Raji (cell line): Measurements from ENCODE around the gene RTP3.

Experiments used
- POLR2A ChIP-seq: IDR thresholded peaks from 2 replicates; pipeline ENCODE4 v1.6.1; 2011; ENCODE audit warnings: low read depth, low read length, control low read depth; ENCODE audit not compliant: insufficient read depth

RTP3 gene

DNA sequence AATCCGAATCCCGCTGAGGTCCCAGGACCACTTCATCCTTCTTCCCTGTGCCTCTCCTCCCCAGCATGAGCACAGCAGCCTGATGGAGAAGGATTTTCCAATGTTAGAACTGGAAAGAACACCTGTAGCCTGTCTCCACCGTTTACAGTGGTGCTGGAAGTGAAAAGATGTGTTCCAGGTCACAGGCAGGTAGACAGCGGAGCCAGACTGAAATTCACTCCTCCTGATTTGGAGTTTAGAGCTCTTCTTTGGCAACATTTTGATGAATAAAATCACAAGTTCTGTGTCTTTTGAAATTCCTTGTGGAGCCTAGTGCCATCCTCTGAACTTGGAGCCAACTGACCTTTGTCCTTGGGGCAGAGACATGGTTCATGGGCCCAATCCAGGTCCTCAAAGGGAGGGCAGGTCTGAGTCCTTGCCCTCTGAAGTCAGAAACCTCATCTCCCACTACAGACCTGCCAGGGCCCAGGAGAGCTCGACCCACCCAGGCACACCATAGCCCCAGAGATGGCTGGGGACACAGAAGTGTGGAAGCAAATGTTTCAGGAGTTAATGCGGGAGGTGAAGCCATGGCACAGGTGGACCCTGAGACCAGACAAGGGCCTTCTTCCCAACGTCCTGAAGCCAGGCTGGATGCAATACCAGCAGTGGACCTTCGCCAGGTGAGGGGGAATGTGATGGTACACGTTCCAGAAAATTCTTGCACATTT is at the start of gene RTP3:
Gene RTP3 (plus strand): TSS at position 421 of the 710 bp plus-strand sequence. CDS start 87 bp downstream, at position 508.
- TF ChIP-seq POLR2A, result no peak

GRCh38 chr3:46448721-46449120 is 49.1 kb upstream of the RTP3 start:
- TF ChIP-seq POLR2A, result no peak

- no peak for TF ChIP-seq POLR2A
Measured at GRCh38 chr3:46449755-46450552, 47.8 kb upstream of the RTP3 start.

- no peak for TF ChIP-seq POLR2A
Measured at GRCh38 chr3:46453526-46454208, 44.1 kb upstream of the RTP3 start.

DNA sequence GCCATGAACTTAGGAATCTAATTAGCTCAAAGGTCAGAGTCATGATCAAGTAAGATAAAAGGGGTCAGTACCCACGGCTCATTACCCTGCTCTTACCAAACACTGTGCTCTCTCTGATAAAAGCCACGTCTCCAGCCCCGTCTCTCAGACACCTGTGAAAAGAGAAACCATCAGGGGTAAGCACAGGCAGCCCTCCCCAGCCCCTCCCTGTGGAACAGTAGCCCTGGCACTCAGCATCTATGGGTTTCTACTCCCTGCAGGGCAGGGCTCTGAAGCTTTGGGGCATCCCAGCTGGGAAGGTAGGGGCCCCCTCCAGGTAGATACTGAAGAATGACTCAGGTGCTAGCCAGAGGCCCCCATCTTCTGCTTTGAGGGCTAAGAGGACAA is 43.6 kb upstream of the RTP3 start:
- TF ChIP-seq POLR2A, result no peak

GRCh38 chr3:46454606-46455005 is 43.2 kb upstream of the RTP3 start:
- no peak for TF ChIP-seq POLR2A

DNA sequence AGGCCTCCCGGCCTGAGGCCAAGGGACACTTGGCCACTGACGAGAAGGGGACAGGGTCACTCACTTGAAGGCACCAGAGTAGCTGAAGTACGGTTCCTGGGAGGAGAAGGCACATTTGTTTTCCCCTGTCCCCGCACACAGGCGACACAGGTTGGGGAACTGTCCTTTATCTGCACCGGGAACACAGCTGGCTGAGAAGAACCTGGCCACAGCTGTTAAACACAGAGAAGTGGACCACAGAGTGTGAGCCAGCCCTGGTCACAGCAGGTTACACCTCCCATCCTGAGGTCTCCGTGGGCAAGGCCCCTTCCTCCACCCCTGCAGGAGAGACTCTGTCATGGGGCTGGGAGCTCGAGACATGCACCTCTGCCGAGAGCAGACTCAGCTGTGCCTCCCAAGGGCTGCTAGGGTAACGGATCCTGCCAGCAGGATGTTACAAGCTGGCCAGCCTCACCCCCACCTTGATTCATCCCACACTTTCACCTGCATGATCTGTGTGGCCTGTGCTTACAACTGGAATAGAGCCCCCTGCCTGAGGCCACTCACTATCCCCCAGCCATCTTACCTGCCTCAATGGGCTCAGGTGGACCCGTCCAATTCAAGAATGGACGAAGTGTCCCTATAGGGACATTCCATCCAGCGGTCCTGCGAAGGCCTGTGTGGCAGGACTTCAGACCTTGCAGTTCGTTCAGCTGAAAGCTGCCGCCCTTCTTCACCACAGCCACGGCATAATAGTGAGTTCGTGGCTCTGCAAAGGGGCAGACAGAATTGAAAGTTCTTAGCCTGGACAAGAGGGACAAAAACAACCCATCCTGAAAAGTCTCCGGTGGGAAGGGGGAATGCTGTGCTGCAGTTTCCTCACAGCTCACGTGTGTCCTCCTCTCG is 42.3 kb upstream of the RTP3 start:
- TF ChIP-seq POLR2A, result no peak

DNA sequence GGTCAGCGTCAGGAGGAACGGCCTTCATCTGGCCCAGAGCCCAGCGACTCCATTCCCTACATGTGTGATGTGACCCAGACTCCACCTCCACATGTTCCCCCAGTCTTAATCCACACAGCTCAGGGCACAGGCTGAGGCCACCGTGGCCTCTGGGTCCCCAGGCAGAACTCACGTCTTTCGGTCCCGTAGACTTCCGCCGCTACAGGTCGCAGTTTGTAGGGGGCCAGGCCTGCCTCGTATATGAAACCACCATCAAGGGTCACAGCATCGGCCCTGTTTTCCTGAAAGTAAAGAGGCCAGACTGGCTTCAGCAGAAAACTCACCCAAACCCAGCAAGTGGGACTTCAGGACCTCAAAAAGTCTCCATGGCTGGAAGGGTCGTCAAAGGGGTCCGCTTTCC is 41.7 kb upstream of the RTP3 start:
- no peak for TF ChIP-seq POLR2A

- no peak for TF ChIP-seq POLR2A
Measured at GRCh38 chr3:46460051-46460450, 37.7 kb upstream of the RTP3 start.

DNA sequence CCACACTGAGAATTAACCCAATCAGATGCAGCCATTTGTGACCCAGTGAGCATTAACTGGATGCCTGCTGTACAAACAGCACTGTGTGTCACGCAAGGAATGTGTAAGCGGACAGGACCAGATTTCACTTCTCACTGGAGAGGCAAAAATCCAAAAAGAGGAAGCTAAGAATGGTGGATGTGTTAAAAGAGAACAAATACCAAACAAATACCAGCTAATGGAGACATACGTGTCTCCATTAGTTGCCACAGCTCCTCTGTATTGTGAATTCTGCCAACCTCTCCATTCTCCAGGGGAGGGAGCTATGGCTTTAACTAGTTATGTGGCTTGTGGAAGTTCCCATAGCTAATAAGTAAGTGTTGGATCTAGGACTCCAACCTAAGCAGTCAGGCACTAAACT is 35.7 kb upstream of the RTP3 start:
- TF ChIP-seq POLR2A, result no peak

DNA sequence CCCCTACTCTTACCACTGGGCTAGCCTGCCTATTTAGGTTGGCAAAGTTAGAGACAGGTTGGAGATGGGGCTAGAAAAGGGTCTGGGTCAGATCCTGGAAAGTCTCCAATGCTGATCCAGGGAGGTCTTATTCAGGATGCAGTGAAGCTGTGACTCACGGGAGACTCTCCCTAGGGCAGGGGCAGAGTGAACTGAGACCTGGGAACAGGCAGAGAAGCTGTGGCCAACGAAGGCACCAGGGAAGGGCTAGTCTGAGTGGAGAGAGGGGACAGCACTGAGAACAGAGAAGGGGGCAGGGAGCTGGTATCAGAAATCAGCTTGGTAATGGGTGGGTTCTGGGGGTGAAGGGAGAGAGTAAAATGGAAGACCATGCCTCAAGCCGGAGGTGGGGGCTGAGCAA is 35.3 kb upstream of the RTP3 start:
- no peak for TF ChIP-seq POLR2A

GRCh38 chr3:46463120-46463867 is 34.5 kb upstream of the RTP3 start:
- no peak for TF ChIP-seq POLR2A

GRCh38 chr3:46463868-46464241 is 33.9 kb upstream of the RTP3 start:
- TF ChIP-seq POLR2A, result no peak
